H1 (cell line): Measurements from ENCODE around the gene GNAI1. TPM values are rescaled to one million over a fixed set of nuclear protein-coding genes. Genes with fewer than 3 reads are reported as not detected.

Experiments
- CTCF ChIA-PET: fragments of 300-600 bp; sonication (Branson Sonifier 250); formaldehyde crosslinking; loops from one replicate; lab custom pipeline; 2021; ENCODE audit not compliant: partially characterized antibody; lab: Charles Lee
- POLR2A ChIA-PET: fragments of 300-600 bp; sonication (Branson Sonifier 250); formaldehyde crosslinking; loops from one replicate; lab custom pipeline; 2021; ENCODE audit warnings: inconsistent platforms; ENCODE audit not compliant: partially characterized antibody; lab: Charles Lee
- DNase-seq, 2 experiments: peaks; one replicate each; pipeline versions ENCODE4 v3.0.0 to v3.0.0-alpha.2; 2010 to 2022; ENCODE audit warnings: low spot score in 2 of 2, low read depth in 1 of 2, mixed read lengths in 1 of 2
- FAIRE-seq: peaks from 2 replicates; lab custom pipeline; 2011; peaks lifted over from hg19 to GRCh38; lab: Jason Lieb, UNC
- H2AFZ ChIP-seq: 2 replicates; pipeline ENCODE4 v1.8.1; 2012; ENCODE audit warnings: low read length, inconsistent platforms
- H2AK5ac ChIP-seq: 2 replicates; pipeline ENCODE4 v1.6.1; 2013; ENCODE audit warnings: low read depth, low read length
- H2BK120ac ChIP-seq: replicated peaks from 2 replicates; pipeline ENCODE3; 2013; ENCODE audit warnings: low read depth, low read length, inconsistent platforms
- H2BK12ac ChIP-seq: 2 replicates; pipeline ENCODE4 v1.6.1; 2013; ENCODE audit warnings: low read depth, low read length
- H2BK15ac ChIP-seq: 2 replicates; pipeline ENCODE4 v1.6.1; 2013; ENCODE audit warnings: low read length
- H2BK20ac ChIP-seq: 2 replicates; pipeline ENCODE4 v1.6.1; 2013; ENCODE audit warnings: low read length
- H2BK5ac ChIP-seq: 2 replicates; pipeline ENCODE4 v1.6.1; 2013; ENCODE audit warnings: low read depth, low read length
- H3K14ac ChIP-seq: 2 replicates; pipeline ENCODE4 v1.6.1; 2013; ENCODE audit warnings: inconsistent platforms; ENCODE audit not compliant: insufficient read length
- H3K18ac ChIP-seq: 2 replicates; pipeline ENCODE4 v1.6.1; 2013; ENCODE audit warnings: low read length; ENCODE audit errors: extremely low read depth
- H3K23ac ChIP-seq: 2 replicates; pipeline ENCODE4 v1.6.1; 2013; ENCODE audit warnings: inconsistent platforms; ENCODE audit not compliant: insufficient read length
- H3K23me2 ChIP-seq: 2 replicates; pipeline ENCODE4 v1.6.1; 2013; ENCODE audit warnings: low read depth, low read length
- H3K27ac ChIP-seq: 2 replicates; pipeline ENCODE4 v1.6.1; 2011; ENCODE audit warnings: low read depth, low read length, inconsistent platforms
- H3K27me3 ChIP-seq, 4 experiments: replicated peaks in 1 of 4; 1 replicate in 1 of 4; 2 replicates in 3 of 4; pipeline versions ENCODE4 v1.6.1 to v1.8.1; 2011 to 2013; ENCODE audit warnings: low read length in 3 of 4, mild to moderate bottlenecking in 3 of 4, inconsistent platforms in 2 of 4, mixed read lengths in 2 of 4, moderate library complexity in 1 of 4; ENCODE audit not compliant: control insufficient read depth in 3 of 4, insufficient read depth in 3 of 4; ENCODE audit errors: extremely low read depth in 1 of 4
- H3K36me3 ChIP-seq, 4 experiments: 2 replicates each; pipeline versions ENCODE4 v1.6.1 to v1.8.1; 2011 to 2013; ENCODE audit warnings: mild to moderate bottlenecking in 4 of 4, low read length in 3 of 4, moderate library complexity in 2 of 4, control low read depth in 1 of 4, inconsistent platforms in 1 of 4; ENCODE audit not compliant: insufficient read depth in 4 of 4, control insufficient read depth in 2 of 4
- H3K4ac ChIP-seq: replicated peaks from 2 replicates; pipeline ENCODE3; 2013; ENCODE audit warnings: low read length, low read depth, mixed read lengths, inconsistent platforms; ENCODE audit not compliant: insufficient read length
- H3K4me1 ChIP-seq, 4 experiments: replicated peaks in 1 of 4; 1 replicate in 1 of 4; 2 replicates in 3 of 4; pipeline versions ENCODE4 v1.6.1 to v1.8.1; 2011 to 2013; ENCODE audit warnings: low read length in 3 of 4, inconsistent platforms in 2 of 4, mixed read lengths in 1 of 4; ENCODE audit not compliant: insufficient read depth in 4 of 4, control insufficient read depth in 3 of 4
- H3K4me2 ChIP-seq, 2 experiments: 2 replicates each; pipeline versions ENCODE4 v1.6.1 to v1.8.1; 2011 to 2013; ENCODE audit warnings: low read depth in 2 of 2, low read length in 2 of 2, control low read depth in 1 of 2, inconsistent platforms in 1 of 2, mild to moderate bottlenecking in 1 of 2; ENCODE audit not compliant: insufficient read depth in 1 of 2
- H3K4me3 ChIP-seq, 4 experiments: fragments of 200-600, 300-600 bp in 1 of 4; sonication (generic), shearing (Covaris generic), sonication (Bioruptor Twin) in 1 of 4; 2 replicates each; pipeline versions ENCODE4 v1.5.1 to v1.8.1; 2011 to 2016; ENCODE audit warnings: low read length in 4 of 4, low read depth in 3 of 4, control low read depth in 2 of 4, inconsistent platforms in 2 of 4, mild to moderate bottlenecking in 2 of 4, mixed read lengths in 1 of 4, moderate library complexity in 1 of 4; ENCODE audit not compliant: insufficient read depth in 2 of 4; ENCODE audit errors: extremely low read depth in 1 of 4
- H3K56ac ChIP-seq: replicated peaks from 2 replicates; pipeline ENCODE3; 2013; ENCODE audit warnings: low read depth, mild to moderate bottlenecking, mixed read lengths, low read length, inconsistent platforms; ENCODE audit not compliant: insufficient read length
- H3K79me1 ChIP-seq: 2 replicates; pipeline ENCODE4 v1.6.1; 2013; ENCODE audit warnings: low read depth, low read length, control low read depth
- H3K79me2 ChIP-seq, 2 experiments: 2 replicates each; pipeline versions ENCODE4 v1.6.1 to v1.8.1; 2012 to 2013; ENCODE audit warnings: low read length in 2 of 2, mild to moderate bottlenecking in 2 of 2, inconsistent platforms in 1 of 2; ENCODE audit not compliant: insufficient read depth in 2 of 2, control insufficient read depth in 1 of 2
- H3K9ac ChIP-seq, 4 experiments: replicated peaks in 1 of 4; 1 replicate in 1 of 4; 2 replicates in 3 of 4; pipeline versions ENCODE4 v1.6.1 to v1.8.1; 2011 to 2013; ENCODE audit warnings: low read depth in 3 of 4, low read length in 3 of 4, control low read depth in 2 of 4, mild to moderate bottlenecking in 2 of 4, moderate library complexity in 2 of 4, inconsistent platforms in 1 of 4; ENCODE audit errors: extremely low read depth in 1 of 4
- H3K9me3 ChIP-seq, 2 experiments: 2 replicates each; pipeline versions ENCODE4 v1.6.1 to v1.8.1; 2012 to 2013; ENCODE audit warnings: mild to moderate bottlenecking in 2 of 2, moderate library complexity in 2 of 2, control low read depth in 1 of 2, inconsistent platforms in 1 of 2, low read depth in 1 of 2, low read length in 1 of 2, mixed read lengths in 1 of 2; ENCODE audit not compliant: insufficient read depth in 2 of 2
- H4K20me1 ChIP-seq, 2 experiments: replicated peaks in 1 of 2; 2 replicates each; pipeline versions ENCODE3 to v1.8.1; 2011 to 2013; ENCODE audit warnings: inconsistent platforms in 2 of 2, low read length in 2 of 2, mild to moderate bottlenecking in 1 of 2; ENCODE audit not compliant: insufficient read depth in 2 of 2, control insufficient read depth in 1 of 2
- H4K5ac ChIP-seq: 2 replicates; pipeline ENCODE4 v1.6.1; 2013; ENCODE audit warnings: low read length, low read depth, mixed read lengths, inconsistent platforms; ENCODE audit not compliant: insufficient read length
- H4K8ac ChIP-seq: 2 replicates; pipeline ENCODE4 v1.8.0; 2013; ENCODE audit warnings: mild to moderate bottlenecking, moderate library complexity, low read length, inconsistent platforms; ENCODE audit not compliant: insufficient read depth; ENCODE audit errors: extremely low read depth
- H4K91ac ChIP-seq: replicated peaks from 2 replicates; pipeline ENCODE3; 2013; ENCODE audit warnings: low read length, mixed read lengths, inconsistent platforms; ENCODE audit not compliant: insufficient read length
- JUND ChIP-seq: IDR thresholded peaks from 2 replicates; pipeline ENCODE4 v1.6.1; 2011; ENCODE audit warnings: mild to moderate bottlenecking, improper control_type of control experiment, low read length
- SIX5 ChIP-seq: IDR thresholded peaks from 2 replicates; pipeline ENCODE4 v1.6.1; 2011; ENCODE audit warnings: mild to moderate bottlenecking, low read depth, low read length
- WGBS, 2 experiments: shearing (Covaris generic) in 1 of 2; methylation state at CpG; one replicate each; pipeline versions ENCODE4 v1.1.6 to v1.1.7; 2013 to 2015; ENCODE audit warnings: low lambda C conversion rate in 2 of 2, mixed read lengths in 2 of 2, inconsistent platforms in 1 of 2, low coverage in 1 of 2, missing lambda C conversion rate in 1 of 2; ENCODE audit not compliant: insufficient replicate concordance in 2 of 2, insufficient coverage in 1 of 2, insufficient read length in 1 of 2; ENCODE audit errors: extremely low coverage in 1 of 2, missing lambda C conversion rate in 1 of 2; 5-methylcytosine and 5-hydroxymethylcytosine counted together
- polyA plus RNA-seq, 7 experiments: library from polyadenylated mRNA; depleted of rRNA in 3 of 7; stranded (reverse) in 5 of 7; unstranded in 2 of 7; fragments of >200 nt in 5 of 7; fragments of 200-250 nt in 2 of 7; gene quantifications; 1 replicate in 5 of 7; 2 replicates in 1 of 7; 4 replicates in 1 of 7; pipeline versions ENCODE4 v1.2.1 to v1.2.3, GENCODE V29; 2011 to 2013; ENCODE audit warnings: missing spikeins in 2 of 7, mixed read lengths in 2 of 7
- total RNA-seq: library from RNA; stranded (reverse); fragmentation: NEBNext Ultra II Directional; extraction: Animal tissue kit (Norgen Biotek cat#: 25700); gene quantifications from 2 replicates; pipeline ENCODE4 v1.2.1, GENCODE V29; 2021

GNAI1 gene
- total and polyA plus RNA-seq, 2 of the 8 experiments (the other 6 are each of a cell fraction or from before 2014, with no cell fraction given): 8.0 to 29.5 TPM

DNA sequence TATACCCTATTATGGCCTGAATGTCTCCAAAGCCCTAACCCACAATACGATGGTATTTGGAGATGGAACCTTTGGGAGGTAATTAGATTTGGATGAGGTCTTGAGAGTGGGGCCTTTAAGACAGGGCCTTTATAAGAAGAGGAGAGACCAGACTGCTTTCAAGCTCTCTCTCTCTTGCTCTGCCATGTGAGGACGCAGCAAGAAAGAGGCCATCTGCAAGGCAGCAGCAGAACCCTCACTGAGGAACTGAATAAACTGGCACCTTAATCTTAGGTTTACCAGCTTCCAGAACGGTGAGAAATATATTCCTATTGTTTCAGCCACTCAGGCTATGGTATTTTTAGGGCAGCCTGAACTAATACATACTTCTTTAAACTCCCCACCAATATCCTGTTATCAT is 2.0 kb upstream of the GNAI1 start:
- no peak overlapping the region for H3K27ac ChIP-seq
- H3K79me1 ChIP-seq: peaks cover 3% of the 10 kb centered on the region; the same call in 1 of the 2 replicates
- H3K4me2 ChIP-seq: no peak overlapping the region
- no peak overlapping the region for H3K9ac ChIP-seq
- FAIRE-seq: no peak
- H2AFZ ChIP-seq: no peak overlapping the region
- no peak overlapping the region for H2BK12ac ChIP-seq
- no peak overlapping the region for H2BK20ac ChIP-seq
- H3K4me3 ChIP-seq: no peak overlapping the region
- peaks cover 0 to 3% of the 10 kb centered on the region in 2 experiments for H4K20me1 ChIP-seq
- H2BK120ac ChIP-seq: no peak overlapping the region
- peaks cover 5 to 15% (median 12%) of the 10 kb centered on the region in 4 experiments; a peak in 5 of 7 replicates for H3K27me3 ChIP-seq
- ChIA-PET CTCF (interaction anchor here (1.6 kb wide), 1 partner anchor 72 kb away, joined by 4 read pairs; no protein-coding TSS in a partner anchor), POLR2A (no interaction called here)
- H3K14ac ChIP-seq: no peak overlapping the region
- H3K4ac ChIP-seq: no peak overlapping the region
- H4K5ac ChIP-seq: no peak overlapping the region
- no peak overlapping the region for H4K91ac ChIP-seq
- no peak overlapping the region for H3K23ac ChIP-seq
- peaks cover 3 to 21% of the 10 kb centered on the region in 2 experiments; a peak in 3 of 4 replicates for H3K79me2 ChIP-seq
- no peak overlapping the region for H2AK5ac ChIP-seq
- DNase-seq: no peak
- no peak overlapping the region for H3K18ac ChIP-seq
- WGBS, 2 experiments: 84% methylated on average over 3 of the region's 3 CpGs; no CpG with 5 or more reads in 1 of the 2 experiments
- no peak overlapping the region for H2BK15ac ChIP-seq
- no peaks in the 10 kb centered on the region for H3K9me3 ChIP-seq
- H3K23me2 ChIP-seq: peaks cover 7% of the 10 kb centered on the region
- TF ChIP-seq JUND: no peak
- TF ChIP-seq SIX5: no peak
- H3K36me3 ChIP-seq: no peaks in the 10 kb centered on the region
- no peak overlapping the region for H3K56ac ChIP-seq
- H3K4me1 ChIP-seq: peaks cover 1 to 17% (median 6%) of the 10 kb centered on the region in 4 experiments; a peak in 4 of 7 replicates
- no peak overlapping the region for H4K8ac ChIP-seq
- H2BK5ac ChIP-seq: no peak overlapping the region
